Keratinocyte (primary cell): ENCODE results near the gene XIRP2. TPM values are rescaled to one million over a fixed set of nuclear protein-coding genes. Genes with fewer than 3 reads are reported as not detected.

Experiments used
- DNase-seq: peaks from one replicate; pipeline ENCODE4 v3.0.0-alpha.2; 2011; ENCODE audit warnings: low read depth, missing footprints, low spot score
- FAIRE-seq: peaks from 2 replicates; lab custom pipeline; 2011; peaks lifted over from hg19 to GRCh38; lab: Jason Lieb, UNC
- H2AFZ ChIP-seq: 2 replicates; pipeline ENCODE4 v1.6.0; 2012; ENCODE audit warnings: low read length, control low read depth, inconsistent platforms; ENCODE audit not compliant: control insufficient read depth
- H3K27ac ChIP-seq: 2 replicates; pipeline ENCODE4 v1.5.1; 2011; ENCODE audit warnings: low read length; ENCODE audit not compliant: control insufficient read depth, insufficient read depth
- H3K27me3 ChIP-seq: 3 replicates; pipeline ENCODE4 v1.6.0; 2011; ENCODE audit warnings: low read length; ENCODE audit not compliant: control insufficient read depth, insufficient read depth; ENCODE audit errors: extremely low read depth
- H3K36me3 ChIP-seq, 2 experiments: 2 replicates in 1 of 2; 3 replicates in 1 of 2; pipeline ENCODE4 v1.5.1; 2011; ENCODE audit warnings: low read length in 2 of 2, mild to moderate bottlenecking in 1 of 2; ENCODE audit not compliant: control insufficient read depth in 2 of 2, insufficient read depth in 2 of 2; ENCODE audit errors: extremely low read depth in 1 of 2
- H3K4me1 ChIP-seq: 3 replicates; pipeline ENCODE4 v1.5.1; 2011; ENCODE audit warnings: low read length; ENCODE audit not compliant: control insufficient read depth, insufficient read depth; ENCODE audit errors: extremely low read depth
- H3K4me2 ChIP-seq: 3 replicates; pipeline ENCODE4 v1.6.0; 2011; ENCODE audit warnings: low read depth, low read length; ENCODE audit not compliant: control insufficient read depth, insufficient read depth; ENCODE audit errors: extremely low read depth
- H3K4me3 ChIP-seq, 3 experiments: fragments of 200-600 bp in 1 of 3; sonication (generic) in 1 of 3; 2 replicates in 2 of 3; 3 replicates in 1 of 3; pipeline ENCODE4 v1.5.1; 2011 to 2016; ENCODE audit warnings: low read length in 3 of 3, mild to moderate bottlenecking in 3 of 3, control low read depth in 2 of 3, inconsistent platforms in 1 of 3, low read depth in 1 of 3, mixed read lengths in 1 of 3, mixed run types in 1 of 3, moderate library complexity in 1 of 3; ENCODE audit not compliant: control insufficient read depth in 2 of 3, insufficient read depth in 2 of 3; ENCODE audit errors: extremely low read depth in 1 of 3
- H3K79me2 ChIP-seq: 2 replicates; pipeline ENCODE4 v1.6.0; 2012; ENCODE audit warnings: low read length; ENCODE audit not compliant: control insufficient read depth, insufficient read depth
- H3K9ac ChIP-seq: 3 replicates; pipeline ENCODE4 v1.6.0; 2011; ENCODE audit warnings: low read length; ENCODE audit not compliant: control insufficient read depth, insufficient read depth; ENCODE audit errors: extremely low read depth
- H3K9me1 ChIP-seq: 3 replicates; pipeline ENCODE4 v1.6.0; 2011; ENCODE audit warnings: low read length; ENCODE audit not compliant: control insufficient read depth, insufficient read depth; ENCODE audit errors: extremely low read depth
- H3K9me3 ChIP-seq: 2 replicates; pipeline ENCODE4 v1.5.1; 2012; ENCODE audit warnings: low read depth, low read length; ENCODE audit not compliant: control insufficient read depth
- H4K20me1 ChIP-seq: 3 replicates; pipeline ENCODE4 v1.6.0; 2011; ENCODE audit warnings: low read length; ENCODE audit not compliant: control insufficient read depth, insufficient read depth; ENCODE audit errors: extremely low read depth
- EZH2 ChIP-seq: IDR thresholded peaks from one replicate; pipeline ENCODE4 v1.6.1; 2012; ENCODE audit warnings: inconsistent platforms, mild to moderate bottlenecking, low read length, moderate library complexity
- dilution Hi-C: fragments of 300-500 bp; cut with MboI; formaldehyde crosslinking; loops from one replicate; pipeline ENCODE4 v1.7.0; 2020; ENCODE audit warnings: low sequenced_read_pairs; ENCODE audit not compliant: extremely low pct_ligation_motif_present
- polyA plus RNA-seq, 5 experiments: library from polyadenylated mRNA; depleted of rRNA in 3 of 5; stranded (reverse) in 3 of 5; stranded (forward) in 1 of 5; unstranded in 1 of 5; fragments of >200 nt; gene quantifications; 1 replicate in 1 of 5; 2 replicates in 3 of 5; 3 replicates in 1 of 5; pipeline versions ENCODE4 v1.2.1 to v1.2.3, GENCODE V29; 2011 to 2012; ENCODE audit warnings: missing spikeins in 2 of 5, low read depth in 1 of 5, low replicate concordance in 1 of 5
- TF ChIP-seq, protein P1 (sequence below), 3 experiments: IDR thresholded peaks in 1 of 3; conservative IDR thresholded peaks in 1 of 3; optimal IDR thresholded peaks in 1 of 3; 2 replicates in 2 of 3; 3 replicates in 1 of 3; pipeline versions ENCODE3 to v1.5.1; 2011; ENCODE audit warnings: low read length in 3 of 3, mild to moderate bottlenecking in 3 of 3, moderate library complexity in 2 of 3, control low read depth in 1 of 3, inconsistent platforms in 1 of 3; ENCODE audit not compliant: insufficient read depth in 2 of 3; ENCODE audit errors: extremely low read depth in 1 of 3

The XIRP2 gene
- polyA plus RNA-seq, 1 donor (not counting 4 experiments of a cell fraction or from before 2014, with no cell fraction given) = 0.01 TPM

DNA sequence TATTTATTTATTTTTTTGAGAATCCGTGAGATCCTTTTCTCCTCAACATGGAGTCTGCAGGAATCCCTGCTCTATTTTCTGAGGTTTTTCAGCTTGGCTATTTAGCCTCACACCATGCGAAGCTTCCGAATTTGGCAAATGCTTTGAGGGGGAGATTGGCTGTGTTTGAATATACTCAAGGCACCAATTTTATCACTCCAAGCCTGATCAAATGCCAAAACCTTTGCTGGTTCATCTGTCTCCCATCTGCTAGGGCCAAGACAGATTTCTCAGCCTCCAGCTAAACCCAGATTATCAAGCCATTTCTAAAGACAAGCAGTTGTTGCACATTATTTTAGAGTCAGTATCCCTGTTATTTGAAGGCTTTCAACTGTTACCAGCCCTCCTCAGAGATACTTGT is 295.7 kb downstream of the XIRP2 start:
- H2AFZ ChIP-seq = no peak overlapping the region

DNA sequence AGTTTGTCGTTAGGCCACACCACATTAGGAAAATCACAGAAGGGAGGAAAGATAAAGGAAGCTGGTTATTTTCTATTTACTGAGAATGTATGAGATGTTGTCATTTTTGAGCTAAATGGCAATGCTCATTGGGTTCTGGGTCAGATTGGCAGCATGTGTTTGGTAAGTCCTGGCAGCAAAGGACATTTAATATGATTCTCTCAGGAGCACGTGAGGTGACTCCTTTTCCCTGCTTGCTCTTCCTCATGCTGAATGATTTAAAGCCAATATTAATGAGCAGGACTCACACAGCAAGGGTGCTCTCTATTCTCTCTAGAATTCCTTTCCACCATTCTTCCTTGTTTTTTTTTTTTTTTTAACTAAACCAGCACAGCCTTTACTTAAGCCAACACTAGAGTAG is 298.2 kb downstream of the XIRP2 start:
- Histone ChIP-seq H3K36me3 (no peaks in the 10 kb centered on the region), H3K9ac (no peak overlapping the region), H2AFZ (no peak overlapping the region), H3K4me1 (peaks cover 9% of the 10 kb centered on the region), H4K20me1 (no peaks in the 10 kb centered on the region), H3K27ac (no peak overlapping the region), H3K4me2 (no peak overlapping the region), H3K4me3 (no peak overlapping the region), H3K79me2 (no peaks in the 10 kb centered on the region), H3K27me3 (no peaks in the 10 kb centered on the region), H3K9me1 (no peaks in the 10 kb centered on the region), H3K9me3 (no peaks in the 10 kb centered on the region)
- dilution Hi-C loops = no loop called here
- FAIRE-seq (no peak), DNase-seq (no peak)
- TF ChIP-seq, protein P1, sequence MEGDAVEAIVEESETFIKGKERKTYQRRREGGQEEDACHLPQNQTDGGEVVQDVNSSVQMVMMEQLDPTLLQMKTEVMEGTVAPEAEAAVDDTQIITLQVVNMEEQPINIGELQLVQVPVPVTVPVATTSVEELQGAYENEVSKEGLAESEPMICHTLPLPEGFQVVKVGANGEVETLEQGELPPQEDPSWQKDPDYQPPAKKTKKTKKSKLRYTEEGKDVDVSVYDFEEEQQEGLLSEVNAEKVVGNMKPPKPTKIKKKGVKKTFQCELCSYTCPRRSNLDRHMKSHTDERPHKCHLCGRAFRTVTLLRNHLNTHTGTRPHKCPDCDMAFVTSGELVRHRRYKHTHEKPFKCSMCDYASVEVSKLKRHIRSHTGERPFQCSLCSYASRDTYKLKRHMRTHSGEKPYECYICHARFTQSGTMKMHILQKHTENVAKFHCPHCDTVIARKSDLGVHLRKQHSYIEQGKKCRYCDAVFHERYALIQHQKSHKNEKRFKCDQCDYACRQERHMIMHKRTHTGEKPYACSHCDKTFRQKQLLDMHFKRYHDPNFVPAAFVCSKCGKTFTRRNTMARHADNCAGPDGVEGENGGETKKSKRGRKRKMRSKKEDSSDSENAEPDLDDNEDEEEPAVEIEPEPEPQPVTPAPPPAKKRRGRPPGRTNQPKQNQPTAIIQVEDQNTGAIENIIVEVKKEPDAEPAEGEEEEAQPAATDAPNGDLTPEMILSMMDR (optimal IDR thresholded peaks at IDR 0.05 in 1 of 3, IDR thresholded peaks at IDR 0.05 in 1 of 3, conservative IDR thresholded peaks at IDR 0.05 in 1 of 3; ENCODE audit: extremely low read depth in 1 of 3, insufficient read depth in 2 of 3, low read length in 3 of 3) = no peak
- TF ChIP-seq EZH2 = no peak

More for the DNA sequence above, 295.7 kb downstream of the XIRP2 start:
- TF ChIP-seq, protein P1 (optimal IDR thresholded peaks at IDR 0.05 in 1 of 3, IDR thresholded peaks at IDR 0.05 in 1 of 3, conservative IDR thresholded peaks at IDR 0.05 in 1 of 3; ENCODE audit: extremely low read depth in 1 of 3, insufficient read depth in 2 of 3, low read length in 3 of 3) = no peak
- no peak for TF ChIP-seq EZH2
- H3K79me2 ChIP-seq = no peaks in the 10 kb centered on the region
- dilution Hi-C loops = no loop called here
- no peaks in the 10 kb centered on the region for H4K20me1 ChIP-seq
- H3K4me3 ChIP-seq = no peak overlapping the region
- H3K9me1 ChIP-seq = no peaks in the 10 kb centered on the region
- no peaks in the 10 kb centered on the region for H3K36me3 ChIP-seq
- no peaks in the 10 kb centered on the region for H3K9me3 ChIP-seq
- no peak overlapping the region for H3K9ac ChIP-seq
- no peak overlapping the region for H3K27ac ChIP-seq
- FAIRE-seq = no peak
- no peak overlapping the region for H3K4me2 ChIP-seq
- H3K27me3 ChIP-seq = no peaks in the 10 kb centered on the region
- no peak for DNase-seq
- H3K4me1 ChIP-seq = peaks cover 18% of the 10 kb centered on the region
